ENCODE data around the gene HSP90AB1.

DNA sequence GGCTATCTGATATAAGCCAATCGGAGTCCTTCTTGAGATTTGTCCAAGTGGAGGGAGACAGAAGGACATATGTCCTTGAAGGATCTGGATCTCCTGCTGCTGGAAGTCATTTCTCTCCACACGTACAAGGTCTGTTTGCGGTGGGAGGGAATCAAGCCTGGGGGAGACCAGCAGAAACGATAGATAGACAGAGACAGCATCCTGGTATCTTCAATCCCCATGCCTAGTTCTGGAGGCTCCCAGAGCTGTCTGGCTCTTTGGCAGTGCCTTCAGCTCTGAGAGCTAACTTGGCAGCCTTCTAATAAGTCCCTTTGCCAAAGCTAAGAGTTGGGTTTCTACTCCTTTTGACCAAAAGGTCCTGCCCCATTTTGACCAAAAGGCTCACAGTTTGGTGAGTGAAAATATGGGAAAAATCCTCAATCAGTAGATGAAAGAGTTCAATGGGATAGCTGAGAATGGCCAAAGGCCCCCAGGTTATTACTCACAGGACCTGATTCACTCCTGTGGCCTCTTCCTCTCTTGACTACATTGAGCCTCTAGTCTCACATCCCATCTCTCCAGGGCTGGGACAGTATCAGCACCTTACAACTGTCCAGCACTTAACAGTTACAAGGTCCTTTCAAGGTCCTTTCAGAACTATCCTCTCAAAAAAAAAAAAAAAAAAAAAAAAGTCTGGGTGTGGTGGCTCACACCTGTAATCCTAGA lies 45.9 kb downstream of the HSP90AB1 start:
- no peak for TF ChIP-seq EP300 (IDR thresholded peaks at IDR 0.05)
- TF ChIP-seq, protein P1, sequence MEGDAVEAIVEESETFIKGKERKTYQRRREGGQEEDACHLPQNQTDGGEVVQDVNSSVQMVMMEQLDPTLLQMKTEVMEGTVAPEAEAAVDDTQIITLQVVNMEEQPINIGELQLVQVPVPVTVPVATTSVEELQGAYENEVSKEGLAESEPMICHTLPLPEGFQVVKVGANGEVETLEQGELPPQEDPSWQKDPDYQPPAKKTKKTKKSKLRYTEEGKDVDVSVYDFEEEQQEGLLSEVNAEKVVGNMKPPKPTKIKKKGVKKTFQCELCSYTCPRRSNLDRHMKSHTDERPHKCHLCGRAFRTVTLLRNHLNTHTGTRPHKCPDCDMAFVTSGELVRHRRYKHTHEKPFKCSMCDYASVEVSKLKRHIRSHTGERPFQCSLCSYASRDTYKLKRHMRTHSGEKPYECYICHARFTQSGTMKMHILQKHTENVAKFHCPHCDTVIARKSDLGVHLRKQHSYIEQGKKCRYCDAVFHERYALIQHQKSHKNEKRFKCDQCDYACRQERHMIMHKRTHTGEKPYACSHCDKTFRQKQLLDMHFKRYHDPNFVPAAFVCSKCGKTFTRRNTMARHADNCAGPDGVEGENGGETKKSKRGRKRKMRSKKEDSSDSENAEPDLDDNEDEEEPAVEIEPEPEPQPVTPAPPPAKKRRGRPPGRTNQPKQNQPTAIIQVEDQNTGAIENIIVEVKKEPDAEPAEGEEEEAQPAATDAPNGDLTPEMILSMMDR (IDR thresholded peaks at IDR 0.05), result no peak
